HCT116 (cell line): Measurements from ENCODE around the gene KRTAP4-8. TPM values are rescaled to one million over a fixed set of nuclear protein-coding genes. Genes with fewer than 3 reads are reported as not detected.

Experiments used
- ATAC-seq: fragments of 200-7000 bp; cut with Tn5 transposase; 2 replicates; pipeline ENCODE4 v1.9.1; 2020; ENCODE audit warnings: mild to moderate bottlenecking, moderate library complexity
- BruUV-seq: library from RNA; stranded (reverse); fragments of 400-500 nt; replicated peaks from 2 replicates; lab custom pipeline; 2021; lab: Mats Ljungman, UMichigan
- CTCF ChIA-PET: fragments of 300-600 bp; sonication (Branson Sonifier 250); formaldehyde crosslinking; loops from one replicate; lab custom pipeline; 2021; ENCODE audit warnings: antibody characterized with exemption; lab: Charles Lee
- POLR2A ChIA-PET: fragments of 300-600, 350-600 bp; sonication (Branson Sonifier 250); formaldehyde crosslinking; loops from one replicate; lab custom pipeline; 2021; ENCODE audit warnings: antibody characterized with exemption; lab: Charles Lee
- RAD21 ChIA-PET, 2 experiments: fragments of 300-600 bp; sonication (Branson Sonifier 250); formaldehyde crosslinking; loops; one replicate each; lab custom pipeline; 2023; ENCODE audit warnings: low total read pairs in 2 of 2; ENCODE audit not compliant: uncharacterized antibody in 2 of 2, unreplicated experiment in 2 of 2, low non-redundant PET in 1 of 2; lab: Charles Lee
- DNase-seq: peaks from one replicate; pipeline ENCODE4 v3.0.0-alpha.2; 2010; ENCODE audit warnings: low read depth, low spot score
- H2AFZ ChIP-seq: fragments of 200-600 bp; shearing (Covaris generic), sonication (generic); 2 replicates; pipeline ENCODE4 v1.6.1; 2017; ENCODE audit warnings: low read depth, mixed run types, mixed read lengths, antibody characterized with exemption, low read length; ENCODE audit not compliant: poor library complexity, severe bottlenecking
- H3K27ac ChIP-seq: 2 replicates; pipeline ENCODE4 v1.5.1; 2012; ENCODE audit warnings: low read depth, low read length
- H3K27me3 ChIP-seq: fragments of 200-600 bp; sonication (generic); 2 replicates; pipeline ENCODE4 v1.6.1; 2016; ENCODE audit warnings: mixed run types, low read length, mixed read lengths; ENCODE audit not compliant: insufficient read depth
- H3K36me3 ChIP-seq, 2 experiments: fragments of 200-500 bp in 1 of 2; fragments of 200-600 bp in 1 of 2; sonication (Bioruptor generic) in 1 of 2; sonication (generic) in 1 of 2; 2 replicates each; pipeline versions ENCODE4 v1.5.1 to v1.6.1; 2014 to 2016; ENCODE audit warnings: low read length in 2 of 2, inconsistent platforms in 1 of 2, mixed read lengths in 1 of 2, mixed run types in 1 of 2; ENCODE audit not compliant: insufficient read depth in 2 of 2, control insufficient read depth in 1 of 2
- H3K4me1 ChIP-seq, 2 experiments: fragments of 200-600 bp in 1 of 2; sonication (generic) in 1 of 2; 2 replicates each; pipeline versions ENCODE4 v1.5.1 to v1.6.1; 2012 to 2017; ENCODE audit warnings: low read length in 2 of 2, inconsistent platforms in 1 of 2, mild to moderate bottlenecking in 1 of 2, mixed read lengths in 1 of 2, mixed run types in 1 of 2, moderate library complexity in 1 of 2; ENCODE audit not compliant: insufficient read depth in 2 of 2, control insufficient read depth in 1 of 2
- H3K4me2 ChIP-seq: fragments of 200-600 bp; sonication (generic); 2 replicates; pipeline ENCODE4 v1.6.1; 2017; ENCODE audit warnings: mixed run types, low read length, mixed read lengths
- H3K4me3 ChIP-seq, 2 experiments: fragments of 200-600 bp in 1 of 2; sonication (generic) in 1 of 2; replicated peaks in 1 of 2; 2 replicates each; pipeline ENCODE4 v1.5.1; 2011 to 2016; ENCODE audit warnings: low read length in 2 of 2, control low read depth in 1 of 2, low read depth in 1 of 2, mild to moderate bottlenecking in 1 of 2, mixed read lengths in 1 of 2, mixed run types in 1 of 2
- H3K79me2 ChIP-seq: fragments of 200-600 bp; sonication (generic); 2 replicates; pipeline ENCODE4 v1.6.1; 2017; ENCODE audit warnings: mild to moderate bottlenecking, mixed run types, low read length, moderate library complexity, mixed read lengths; ENCODE audit not compliant: insufficient read depth
- H3K9ac ChIP-seq: fragments of 200-600 bp; sonication (generic); 2 replicates; pipeline ENCODE4 v1.6.1; 2016; ENCODE audit warnings: low read length, mixed read lengths
- H3K9me2 ChIP-seq: fragments of 200-600 bp; sonication (generic), shearing (Covaris generic); 2 replicates; pipeline ENCODE4 v1.6.1; 2017; ENCODE audit warnings: mixed run types, mild to moderate bottlenecking, moderate library complexity; ENCODE audit not compliant: insufficient read depth
- H3K9me3 ChIP-seq, 2 experiments: fragments of 200-500 bp in 1 of 2; fragments of 200-600 bp in 1 of 2; sonication (Bioruptor generic) in 1 of 2; sonication (generic) in 1 of 2; 2 replicates each; pipeline ENCODE4 v1.6.1; 2014 to 2017; ENCODE audit warnings: low read length in 2 of 2, mixed read lengths in 2 of 2, inconsistent platforms in 1 of 2, low read depth in 1 of 2, mild to moderate bottlenecking in 1 of 2, mixed run types in 1 of 2, moderate library complexity in 1 of 2; ENCODE audit not compliant: control insufficient read depth in 1 of 2, insufficient read depth in 1 of 2
- H4K20me1 ChIP-seq: fragments of 200-600 bp; sonication (generic), shearing (Covaris generic); 2 replicates; pipeline ENCODE4 v1.6.1; 2017; ENCODE audit warnings: mixed run types, mild to moderate bottlenecking, moderate library complexity; ENCODE audit not compliant: insufficient read depth
- CBX3 ChIP-seq: IDR thresholded peaks from 2 replicates; pipeline ENCODE4 v1.6.1; 2012; ENCODE audit warnings: low read depth
- CEBPB ChIP-seq: IDR thresholded peaks from 2 replicates; pipeline ENCODE4 v1.6.1; 2012; ENCODE audit warnings: low read depth
- CTCF ChIP-seq, 3 experiments: fragments of 200-600 bp in 1 of 3; sonication (generic) in 1 of 3; IDR thresholded peaks in 2 of 3; conservative IDR thresholded peaks in 1 of 3; 2 replicates each; pipeline ENCODE4 v1.5.1; 2012 to 2017; ENCODE audit warnings: low read depth in 2 of 3, low read length in 2 of 3, antibody characterized with exemption in 1 of 3, borderline replicate concordance in 1 of 3, control low read depth in 1 of 3, mild to moderate bottlenecking in 1 of 3, mixed read lengths in 1 of 3, mixed run types in 1 of 3, moderate library complexity in 1 of 3; ENCODE audit not compliant: insufficient read depth in 1 of 3
- EGR1 ChIP-seq: IDR thresholded peaks from 2 replicates; pipeline ENCODE4 v1.6.1; 2012; ENCODE audit warnings: low read depth
- JUND ChIP-seq: IDR thresholded peaks from 2 replicates; pipeline ENCODE4 v1.6.1; 2012
- POLR2AphosphoS5 ChIP-seq: IDR thresholded peaks from 2 replicates; pipeline ENCODE4 v1.6.1; 2011; ENCODE audit warnings: mild to moderate bottlenecking, low read depth, low read length, moderate library complexity
- RAD21 ChIP-seq: IDR thresholded peaks from 2 replicates; pipeline ENCODE4 v1.6.1; 2012; ENCODE audit warnings: low read depth, mild to moderate bottlenecking
- SIN3A ChIP-seq: IDR thresholded peaks from 2 replicates; pipeline ENCODE4 v1.6.1; 2012; ENCODE audit warnings: low read depth
- SP1 ChIP-seq: IDR thresholded peaks from 2 replicates; pipeline ENCODE4 v1.6.1; 2012; ENCODE audit warnings: low read depth
- SRF ChIP-seq: IDR thresholded peaks from 2 replicates; pipeline ENCODE4 v1.6.1; 2012; ENCODE audit warnings: low read depth
- TCF7L2 ChIP-seq: IDR thresholded peaks from 2 replicates; pipeline ENCODE4 v1.7.0; 2011; ENCODE audit warnings: borderline replicate concordance, inconsistent platforms; ENCODE audit not compliant: insufficient read depth, insufficient read length; ENCODE audit errors: extremely low read depth
- YY1 ChIP-seq: IDR thresholded peaks from 2 replicates; pipeline ENCODE4 v1.6.1; 2011; ENCODE audit warnings: low read length, low read depth, moderate library complexity, mild to moderate bottlenecking; ENCODE audit not compliant: insufficient replicate concordance; ENCODE audit errors: extremely low read depth
- ZFX ChIP-seq: fragments of 450-650 bp; IDR thresholded peaks from 2 replicates; pipeline ENCODE4 v1.6.1; 2017
- ZNF274 ChIP-seq: fragments of 200-500 bp; sonication (Bioruptor generic); IDR thresholded peaks from 2 replicates; pipeline ENCODE4 v1.6.1; 2014; ENCODE audit warnings: mild to moderate bottlenecking, low read depth, low read length, inconsistent platforms
- intact Hi-C: fragments of 100-400 bp; cut with micrococcal nuclease; formaldehyde crosslinking; loops from 2 replicates; pipeline ENCODE4 v1.10.0; 2022
- total RNA-seq: library from RNA; stranded (reverse); gene quantifications from one replicate; pipeline ENCODE4 v1.2.1, GENCODE V29; 2021; ENCODE audit not compliant: unreplicated experiment
- TF ChIP-seq, protein P1 (sequence below): IDR thresholded peaks from 2 replicates; pipeline ENCODE4 v1.6.1; 2012; ENCODE audit warnings: low read depth
- TF ChIP-seq, protein P2 (sequence below): IDR thresholded peaks from 2 replicates; pipeline ENCODE4 v1.6.1; 2011; ENCODE audit warnings: mild to moderate bottlenecking, low read length, moderate library complexity; ENCODE audit not compliant: insufficient replicate concordance; ENCODE audit errors: extremely low read depth

Gene KRTAP4-8
- total RNA-seq, 1 experiment from 2014 or later, result not detected

- TF ChIP-seq ZFX (no peak), ZNF274 (no peak), CEBPB (no peak), POLR2AphosphoS5 (no peak), SRF (no peak), SIN3A (no peak), JUND (no peak), SP1 (no peak), RAD21 (no peak), TCF7L2 (no peak), YY1 (no peak), CBX3 (no peak), EGR1 (no peak), CTCF (IDR thresholded peaks at IDR 0.05 in 2 of 3, conservative IDR thresholded peaks at IDR 0.05 in 1 of 3; ENCODE audit: borderline replicate concordance in 1 of 3, insufficient read depth in 1 of 3, low read depth in 2 of 3, low read length in 2 of 3) (no peak)
- TF ChIP-seq, protein P1, sequence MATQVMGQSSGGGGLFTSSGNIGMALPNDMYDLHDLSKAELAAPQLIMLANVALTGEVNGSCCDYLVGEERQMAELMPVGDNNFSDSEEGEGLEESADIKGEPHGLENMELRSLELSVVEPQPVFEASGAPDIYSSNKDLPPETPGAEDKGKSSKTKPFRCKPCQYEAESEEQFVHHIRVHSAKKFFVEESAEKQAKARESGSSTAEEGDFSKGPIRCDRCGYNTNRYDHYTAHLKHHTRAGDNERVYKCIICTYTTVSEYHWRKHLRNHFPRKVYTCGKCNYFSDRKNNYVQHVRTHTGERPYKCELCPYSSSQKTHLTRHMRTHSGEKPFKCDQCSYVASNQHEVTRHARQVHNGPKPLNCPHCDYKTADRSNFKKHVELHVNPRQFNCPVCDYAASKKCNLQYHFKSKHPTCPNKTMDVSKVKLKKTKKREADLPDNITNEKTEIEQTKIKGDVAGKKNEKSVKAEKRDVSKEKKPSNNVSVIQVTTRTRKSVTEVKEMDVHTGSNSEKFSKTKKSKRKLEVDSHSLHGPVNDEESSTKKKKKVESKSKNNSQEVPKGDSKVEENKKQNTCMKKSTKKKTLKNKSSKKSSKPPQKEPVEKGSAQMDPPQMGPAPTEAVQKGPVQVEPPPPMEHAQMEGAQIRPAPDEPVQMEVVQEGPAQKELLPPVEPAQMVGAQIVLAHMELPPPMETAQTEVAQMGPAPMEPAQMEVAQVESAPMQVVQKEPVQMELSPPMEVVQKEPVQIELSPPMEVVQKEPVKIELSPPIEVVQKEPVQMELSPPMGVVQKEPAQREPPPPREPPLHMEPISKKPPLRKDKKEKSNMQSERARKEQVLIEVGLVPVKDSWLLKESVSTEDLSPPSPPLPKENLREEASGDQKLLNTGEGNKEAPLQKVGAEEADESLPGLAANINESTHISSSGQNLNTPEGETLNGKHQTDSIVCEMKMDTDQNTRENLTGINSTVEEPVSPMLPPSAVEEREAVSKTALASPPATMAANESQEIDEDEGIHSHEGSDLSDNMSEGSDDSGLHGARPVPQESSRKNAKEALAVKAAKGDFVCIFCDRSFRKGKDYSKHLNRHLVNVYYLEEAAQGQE, result no peak
- TF ChIP-seq, protein P2, sequence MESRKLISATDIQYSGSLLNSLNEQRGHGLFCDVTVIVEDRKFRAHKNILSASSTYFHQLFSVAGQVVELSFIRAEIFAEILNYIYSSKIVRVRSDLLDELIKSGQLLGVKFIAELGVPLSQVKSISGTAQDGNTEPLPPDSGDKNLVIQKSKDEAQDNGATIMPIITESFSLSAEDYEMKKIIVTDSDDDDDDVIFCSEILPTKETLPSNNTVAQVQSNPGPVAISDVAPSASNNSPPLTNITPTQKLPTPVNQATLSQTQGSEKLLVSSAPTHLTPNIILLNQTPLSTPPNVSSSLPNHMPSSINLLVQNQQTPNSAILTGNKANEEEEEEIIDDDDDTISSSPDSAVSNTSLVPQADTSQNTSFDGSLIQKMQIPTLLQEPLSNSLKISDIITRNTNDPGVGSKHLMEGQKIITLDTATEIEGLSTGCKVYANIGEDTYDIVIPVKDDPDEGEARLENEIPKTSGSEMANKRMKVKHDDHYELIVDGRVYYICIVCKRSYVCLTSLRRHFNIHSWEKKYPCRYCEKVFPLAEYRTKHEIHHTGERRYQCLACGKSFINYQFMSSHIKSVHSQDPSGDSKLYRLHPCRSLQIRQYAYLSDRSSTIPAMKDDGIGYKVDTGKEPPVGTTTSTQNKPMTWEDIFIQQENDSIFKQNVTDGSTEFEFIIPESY, result no peak
- TF ChIP-seq, all 23 proteins: peak for 0
- Histone ChIP-seq H3K36me3 (peaks cover 0 to 12% of the 10 kb centered on the region in 2 experiments; a peak in 1 of 4 replicates), H3K79me2 (no peaks in the 10 kb centered on the region), H3K9me2 (no peaks in the 10 kb centered on the region), H3K4me3 (no peak overlapping the region), H3K27ac (0 out of 2 replicates have a peak overlapping the region, but pooled peaks have one; percentile 9), H4K20me1 (no peaks in the 10 kb centered on the region), H2AFZ (no peak overlapping the region), H3K9me3 (no peaks in the 10 kb centered on the region; a peak in 1 of 4 replicates), H3K4me2 (no peak overlapping the region), H3K9ac (0 out of 2 replicates have a peak overlapping the region, but pooled peaks have one; percentile 2), H3K4me1 (peaks cover 47 to 88% of the 10 kb centered on the region in 2 experiments), H3K27me3 (no peaks in the 10 kb centered on the region)
- ChIA-PET POLR2A (no interaction called here), RAD21 (no interaction called here), CTCF (no interaction called here)
- DNase-seq (no peak), ATAC-seq (no peak)
- BruUV-seq, result no TSS peak
- intact Hi-C loops, result no loop called here
Observed at GRCh38 chr17:41063449-41063848, 34.5 kb downstream of the KRTAP4-8 start.
